Measurements from ENCODE around the gene NEDD4L. TPM values are rescaled to one million over a fixed set of nuclear protein-coding genes. Genes with fewer than 3 reads are reported as not detected.
A peak's percentile ranks its signal among the peaks of the same experiment; 100 is the strongest.

The NEDD4L gene
- total and polyA plus RNA-seq, 2 experiments from 2014 or later: 36.2 to 72.3 TPM

- H3K79me2 ChIP-seq (replicated peaks; ENCODE audit: insufficient read depth): peaks cover 57% of the 10 kb centered on the region
- H3K4me3 ChIP-seq: no peak overlapping the region
- H3K4me2 ChIP-seq: peak overlapping the region; percentile 58; the same call in 1 of the 2 replicates
- H3K9me2 ChIP-seq (ENCODE audit: insufficient read depth): no peaks in the 10 kb centered on the region
- peak overlapping the region; percentile 85 for H3K27ac Mint-ChIP-seq
- no peak for TF ChIP-seq JUNB (IDR thresholded peaks at IDR 0.05; ENCODE audit: unreplicated experiment)
- no peak for TF ChIP-seq POLR2AphosphoS5 (IDR thresholded peaks at IDR 0.05; ENCODE audit: low read depth)
- no peak for TF ChIP-seq ZNF114 (CRISPR knock-in tag; IDR thresholded peaks at IDR 0.05)
- TF ChIP-seq CTCF (conservative IDR thresholded peaks at IDR 0.05; ENCODE audit: low read depth in 2 of 2): no peak
- no peak for TF ChIP-seq EZH2 (IDR thresholded peaks at IDR 0.05; ENCODE audit: low read depth, unreplicated experiment)
- no peak for TF ChIP-seq ZNF331 (CRISPR knock-in tag; IDR thresholded peaks at IDR 0.05; ENCODE audit: low read depth)
- TF ChIP-seq, protein P1, sequence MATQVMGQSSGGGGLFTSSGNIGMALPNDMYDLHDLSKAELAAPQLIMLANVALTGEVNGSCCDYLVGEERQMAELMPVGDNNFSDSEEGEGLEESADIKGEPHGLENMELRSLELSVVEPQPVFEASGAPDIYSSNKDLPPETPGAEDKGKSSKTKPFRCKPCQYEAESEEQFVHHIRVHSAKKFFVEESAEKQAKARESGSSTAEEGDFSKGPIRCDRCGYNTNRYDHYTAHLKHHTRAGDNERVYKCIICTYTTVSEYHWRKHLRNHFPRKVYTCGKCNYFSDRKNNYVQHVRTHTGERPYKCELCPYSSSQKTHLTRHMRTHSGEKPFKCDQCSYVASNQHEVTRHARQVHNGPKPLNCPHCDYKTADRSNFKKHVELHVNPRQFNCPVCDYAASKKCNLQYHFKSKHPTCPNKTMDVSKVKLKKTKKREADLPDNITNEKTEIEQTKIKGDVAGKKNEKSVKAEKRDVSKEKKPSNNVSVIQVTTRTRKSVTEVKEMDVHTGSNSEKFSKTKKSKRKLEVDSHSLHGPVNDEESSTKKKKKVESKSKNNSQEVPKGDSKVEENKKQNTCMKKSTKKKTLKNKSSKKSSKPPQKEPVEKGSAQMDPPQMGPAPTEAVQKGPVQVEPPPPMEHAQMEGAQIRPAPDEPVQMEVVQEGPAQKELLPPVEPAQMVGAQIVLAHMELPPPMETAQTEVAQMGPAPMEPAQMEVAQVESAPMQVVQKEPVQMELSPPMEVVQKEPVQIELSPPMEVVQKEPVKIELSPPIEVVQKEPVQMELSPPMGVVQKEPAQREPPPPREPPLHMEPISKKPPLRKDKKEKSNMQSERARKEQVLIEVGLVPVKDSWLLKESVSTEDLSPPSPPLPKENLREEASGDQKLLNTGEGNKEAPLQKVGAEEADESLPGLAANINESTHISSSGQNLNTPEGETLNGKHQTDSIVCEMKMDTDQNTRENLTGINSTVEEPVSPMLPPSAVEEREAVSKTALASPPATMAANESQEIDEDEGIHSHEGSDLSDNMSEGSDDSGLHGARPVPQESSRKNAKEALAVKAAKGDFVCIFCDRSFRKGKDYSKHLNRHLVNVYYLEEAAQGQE (IDR thresholded peaks at IDR 0.05; ENCODE audit: unreplicated experiment): no peak
- TF ChIP-seq STAT1 (IDR thresholded peaks at IDR 0.05; ENCODE audit: unreplicated experiment): no peak
- TF ChIP-seq, protein P2, sequence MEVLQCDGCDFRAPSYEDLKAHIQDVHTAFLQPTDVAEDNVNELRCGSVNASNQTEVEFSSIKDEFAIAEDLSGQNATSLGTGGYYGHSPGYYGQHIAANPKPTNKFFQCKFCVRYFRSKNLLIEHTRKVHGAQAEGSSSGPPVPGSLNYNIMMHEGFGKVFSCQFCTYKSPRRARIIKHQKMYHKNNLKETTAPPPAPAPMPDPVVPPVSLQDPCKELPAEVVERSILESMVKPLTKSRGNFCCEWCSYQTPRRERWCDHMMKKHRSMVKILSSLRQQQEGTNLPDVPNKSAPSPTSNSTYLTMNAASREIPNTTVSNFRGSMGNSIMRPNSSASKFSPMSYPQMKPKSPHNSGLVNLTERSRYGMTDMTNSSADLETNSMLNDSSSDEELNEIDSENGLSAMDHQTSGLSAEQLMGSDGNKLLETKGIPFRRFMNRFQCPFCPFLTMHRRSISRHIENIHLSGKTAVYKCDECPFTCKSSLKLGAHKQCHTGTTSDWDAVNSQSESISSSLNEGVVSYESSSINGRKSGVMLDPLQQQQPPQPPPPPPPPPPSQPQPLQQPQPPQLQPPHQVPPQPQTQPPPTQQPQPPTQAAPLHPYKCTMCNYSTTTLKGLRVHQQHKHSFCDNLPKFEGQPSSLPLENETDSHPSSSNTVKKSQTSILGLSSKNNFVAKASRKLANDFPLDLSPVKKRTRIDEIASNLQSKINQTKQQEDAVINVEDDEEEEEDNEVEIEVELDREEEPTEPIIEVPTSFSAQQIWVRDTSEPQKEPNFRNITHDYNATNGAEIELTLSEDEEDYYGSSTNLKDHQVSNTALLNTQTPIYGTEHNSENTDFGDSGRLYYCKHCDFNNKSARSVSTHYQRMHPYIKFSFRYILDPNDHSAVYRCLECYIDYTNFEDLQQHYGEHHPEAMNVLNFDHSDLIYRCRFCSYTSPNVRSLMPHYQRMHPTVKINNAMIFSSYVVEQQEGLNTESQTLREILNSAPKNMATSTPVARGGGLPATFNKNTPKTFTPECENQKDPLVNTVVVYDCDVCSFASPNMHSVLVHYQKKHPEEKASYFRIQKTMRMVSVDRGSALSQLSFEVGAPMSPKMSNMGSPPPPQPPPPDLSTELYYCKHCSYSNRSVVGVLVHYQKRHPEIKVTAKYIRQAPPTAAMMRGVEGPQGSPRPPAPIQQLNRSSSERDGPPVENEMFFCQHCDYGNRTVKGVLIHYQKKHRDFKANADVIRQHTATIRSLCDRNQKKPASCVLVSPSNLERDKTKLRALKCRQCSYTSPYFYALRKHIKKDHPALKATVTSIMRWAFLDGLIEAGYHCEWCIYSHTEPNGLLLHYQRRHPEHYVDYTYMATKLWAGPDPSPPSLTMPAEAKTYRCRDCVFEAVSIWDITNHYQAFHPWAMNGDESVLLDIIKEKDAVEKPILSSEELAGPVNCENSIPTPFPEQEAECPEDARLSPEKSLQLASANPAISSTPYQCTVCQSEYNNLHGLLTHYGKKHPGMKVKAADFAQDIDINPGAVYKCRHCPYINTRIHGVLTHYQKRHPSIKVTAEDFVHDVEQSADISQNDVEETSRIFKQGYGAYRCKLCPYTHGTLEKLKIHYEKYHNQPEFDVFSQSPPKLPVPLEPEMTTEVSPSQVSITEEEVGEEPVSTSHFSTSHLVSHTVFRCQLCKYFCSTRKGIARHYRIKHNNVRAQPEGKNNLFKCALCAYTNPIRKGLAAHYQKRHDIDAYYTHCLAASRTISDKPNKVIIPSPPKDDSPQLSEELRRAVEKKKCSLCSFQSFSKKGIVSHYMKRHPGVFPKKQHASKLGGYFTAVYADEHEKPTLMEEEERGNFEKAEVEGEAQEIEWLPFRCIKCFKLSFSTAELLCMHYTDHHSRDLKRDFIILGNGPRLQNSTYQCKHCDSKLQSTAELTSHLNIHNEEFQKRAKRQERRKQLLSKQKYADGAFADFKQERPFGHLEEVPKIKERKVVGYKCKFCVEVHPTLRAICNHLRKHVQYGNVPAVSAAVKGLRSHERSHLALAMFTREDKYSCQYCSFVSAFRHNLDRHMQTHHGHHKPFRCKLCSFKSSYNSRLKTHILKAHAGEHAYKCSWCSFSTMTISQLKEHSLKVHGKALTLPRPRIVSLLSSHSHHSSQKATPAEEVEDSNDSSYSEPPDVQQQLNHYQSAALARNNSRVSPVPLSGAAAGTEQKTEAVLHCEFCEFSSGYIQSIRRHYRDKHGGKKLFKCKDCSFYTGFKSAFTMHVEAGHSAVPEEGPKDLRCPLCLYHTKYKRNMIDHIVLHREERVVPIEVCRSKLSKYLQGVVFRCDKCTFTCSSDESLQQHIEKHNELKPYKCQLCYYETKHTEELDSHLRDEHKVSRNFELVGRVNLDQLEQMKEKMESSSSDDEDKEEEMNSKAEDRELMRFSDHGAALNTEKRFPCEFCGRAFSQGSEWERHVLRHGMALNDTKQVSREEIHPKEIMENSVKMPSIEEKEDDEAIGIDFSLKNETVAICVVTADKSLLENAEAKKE (CRISPR knock-in tag; IDR thresholded peaks at IDR 0.05): no peak
- H3K36me3 ChIP-seq (ENCODE audit: insufficient read depth): no peaks in the 10 kb centered on the region
- peaks cover 66% of the 10 kb centered on the region for H3K4me1 Mint-ChIP-seq
- H3K4me1 ChIP-seq (ENCODE audit: insufficient read depth): peaks cover 26% of the 10 kb centered on the region
- no peaks in the 10 kb centered on the region for H3K27me3 ChIP-seq (ENCODE audit: insufficient read depth)
- no peak overlapping the region for H3K4me3 Mint-ChIP-seq
- peaks cover 7% of the 10 kb centered on the region for H4K20me1 ChIP-seq (replicated peaks; ENCODE audit: insufficient read depth)
- no peaks in the 10 kb centered on the region for H3F3A ChIP-seq (replicated peaks; ENCODE audit: low read depth)
- DNase-seq (ENCODE audit: low spot score): peak; percentile 40
- H3K9me3 Mint-ChIP-seq: no peaks in the 10 kb centered on the region
- H2AFZ ChIP-seq: no peak overlapping the region
- H3K27ac ChIP-seq (ENCODE audit: low read depth): peak overlapping the region; percentile 60; the same call in 1 of the 2 replicates
- H3K27me3 Mint-ChIP-seq (ENCODE audit: insufficient read depth, low read depth, poor library complexity): no peaks in the 10 kb centered on the region
- ATAC-seq: peak; percentile 31; the same call in 2 of the 3 replicates
- H3K36me3 Mint-ChIP-seq (ENCODE audit: low read depth): no peaks in the 10 kb centered on the region
Observed at GRCh38 chr18:58272779-58273435, 228.9 kb downstream of the NEDD4L start.
